ENCODE data around the gene RXRA. TPM values are rescaled to one million over a fixed set of nuclear protein-coding genes. Genes with fewer than 3 reads are reported as not detected.

The RXRA gene
- total RNA-seq, 1 donor from 2014 or later, result 16.8 TPM

DNA sequence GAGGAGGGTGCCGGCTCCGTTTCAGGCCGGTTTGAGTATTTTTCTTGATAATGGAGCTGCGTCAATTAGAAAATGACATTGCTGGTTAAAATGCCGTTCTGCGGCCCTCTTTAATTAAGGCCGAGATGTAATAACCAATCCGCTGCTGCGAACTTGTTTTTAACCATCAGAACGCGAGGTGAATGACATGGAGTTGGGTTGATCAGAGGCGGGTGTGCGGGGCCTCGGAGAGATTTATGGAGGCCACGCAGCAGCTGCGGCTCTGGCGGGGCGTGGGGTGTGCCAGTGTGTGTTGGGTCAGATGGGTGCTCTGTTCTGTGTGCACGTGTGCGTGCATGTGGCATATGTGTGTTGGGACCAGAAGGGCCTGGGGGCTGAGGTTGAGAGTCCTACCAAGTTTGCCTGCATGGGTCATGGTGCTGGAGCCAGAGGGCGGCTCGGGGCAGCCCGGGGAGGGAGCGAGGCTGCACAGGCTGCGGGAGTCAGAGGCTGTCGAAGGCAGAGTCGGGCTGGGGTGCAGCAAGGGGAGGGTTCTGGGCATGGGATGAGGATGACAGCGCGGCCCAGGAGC, 25.4 kb downstream of the RXRA start:
- peaks cover 15% of the 10 kb centered on the region for H3K36me3 ChIP-seq (ENCODE audit: control insufficient read depth, insufficient read depth, low read length)
- TF ChIP-seq, protein P1, sequence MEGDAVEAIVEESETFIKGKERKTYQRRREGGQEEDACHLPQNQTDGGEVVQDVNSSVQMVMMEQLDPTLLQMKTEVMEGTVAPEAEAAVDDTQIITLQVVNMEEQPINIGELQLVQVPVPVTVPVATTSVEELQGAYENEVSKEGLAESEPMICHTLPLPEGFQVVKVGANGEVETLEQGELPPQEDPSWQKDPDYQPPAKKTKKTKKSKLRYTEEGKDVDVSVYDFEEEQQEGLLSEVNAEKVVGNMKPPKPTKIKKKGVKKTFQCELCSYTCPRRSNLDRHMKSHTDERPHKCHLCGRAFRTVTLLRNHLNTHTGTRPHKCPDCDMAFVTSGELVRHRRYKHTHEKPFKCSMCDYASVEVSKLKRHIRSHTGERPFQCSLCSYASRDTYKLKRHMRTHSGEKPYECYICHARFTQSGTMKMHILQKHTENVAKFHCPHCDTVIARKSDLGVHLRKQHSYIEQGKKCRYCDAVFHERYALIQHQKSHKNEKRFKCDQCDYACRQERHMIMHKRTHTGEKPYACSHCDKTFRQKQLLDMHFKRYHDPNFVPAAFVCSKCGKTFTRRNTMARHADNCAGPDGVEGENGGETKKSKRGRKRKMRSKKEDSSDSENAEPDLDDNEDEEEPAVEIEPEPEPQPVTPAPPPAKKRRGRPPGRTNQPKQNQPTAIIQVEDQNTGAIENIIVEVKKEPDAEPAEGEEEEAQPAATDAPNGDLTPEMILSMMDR (IDR thresholded peaks at IDR 0.05; ENCODE audit: insufficient read depth, low read length, severe bottlenecking), result no peak
- DNase-seq (ENCODE audit: low read depth) (no peak), FAIRE-seq (no peak)
- no peak overlapping the region for H3K4me3 ChIP-seq (ENCODE audit: low read depth, low read length)
- no peaks in the 10 kb centered on the region for H3K27me3 ChIP-seq (ENCODE audit: control insufficient read depth, insufficient read depth, low read length)

DNA sequence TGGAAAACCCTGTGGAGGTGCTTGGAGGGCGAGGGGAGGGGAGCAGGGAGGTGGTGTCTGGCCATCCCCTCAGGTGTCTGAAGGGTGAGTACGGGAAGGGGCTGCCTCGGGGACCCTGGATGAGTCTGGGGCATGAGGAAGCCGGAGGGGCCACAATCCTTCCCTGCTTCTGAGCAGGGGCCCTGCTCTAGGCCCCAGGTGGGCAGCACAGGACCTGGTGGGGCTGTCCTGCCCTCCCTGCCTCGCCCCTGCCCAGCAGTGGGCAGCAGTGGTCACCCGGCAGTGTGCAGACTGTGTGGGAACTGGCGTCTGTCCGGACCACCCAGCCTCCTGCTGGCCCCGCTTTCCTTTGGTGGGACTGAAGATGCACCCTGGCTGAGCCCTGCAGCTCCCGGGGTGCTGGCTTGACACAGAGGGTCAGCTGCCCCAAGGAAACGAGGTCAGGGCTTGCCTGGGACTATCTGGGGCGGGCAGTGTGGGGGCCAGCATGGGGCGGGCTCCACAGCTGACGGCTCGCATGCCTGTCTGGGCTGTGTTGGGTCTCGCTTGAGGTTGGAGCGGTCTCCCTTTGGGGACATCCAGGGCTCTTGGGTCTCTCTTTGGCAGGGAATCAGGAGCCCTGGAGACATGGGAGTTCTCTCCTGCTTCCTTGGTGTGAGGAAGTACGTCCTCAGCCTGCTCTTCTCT, 26.1 kb downstream of the RXRA start:
- no peaks in the 10 kb centered on the region for H3K27me3 ChIP-seq (ENCODE audit: control insufficient read depth, insufficient read depth, low read length)
- TF ChIP-seq, protein P1 (IDR thresholded peaks at IDR 0.05; ENCODE audit: insufficient read depth, low read length, severe bottlenecking), result no peak
- no peak for DNase-seq (ENCODE audit: low read depth)
- FAIRE-seq, result no peak
- H3K36me3 ChIP-seq (ENCODE audit: control insufficient read depth, insufficient read depth, low read length), result peaks cover 14% of the 10 kb centered on the region
- H3K4me3 ChIP-seq (ENCODE audit: low read depth, low read length), result no peak overlapping the region

DNA sequence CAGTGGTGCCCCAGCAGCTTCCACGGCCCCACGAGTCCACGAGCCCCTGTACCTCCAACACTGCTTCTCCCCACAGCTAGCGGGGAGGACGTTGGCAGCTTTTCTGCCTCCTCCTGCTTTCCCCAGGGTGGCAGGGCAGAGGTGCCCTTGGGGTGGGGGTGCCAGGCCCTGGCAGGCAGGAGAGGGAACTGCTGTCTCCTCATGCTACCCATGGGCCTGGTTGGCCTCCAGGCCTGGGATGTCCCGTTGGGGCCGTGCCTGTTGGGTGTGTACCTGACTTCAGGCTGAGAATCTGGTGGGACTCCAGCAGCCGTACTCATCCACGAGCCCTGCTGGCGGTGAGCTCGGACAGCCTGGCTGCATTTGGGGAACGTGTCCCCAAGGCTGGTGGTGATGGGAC, 27.3 kb downstream of the RXRA start:
- no peak overlapping the region for H3K4me3 ChIP-seq (ENCODE audit: low read depth, low read length)
- FAIRE-seq, result no peak
- H3K27me3 ChIP-seq (ENCODE audit: control insufficient read depth, insufficient read depth, low read length), result no peaks in the 10 kb centered on the region
- TF ChIP-seq, protein P1 (IDR thresholded peaks at IDR 0.05; ENCODE audit: insufficient read depth, low read length, severe bottlenecking), result no peak
- DNase-seq (ENCODE audit: low read depth), result no peak
- H3K36me3 ChIP-seq (ENCODE audit: control insufficient read depth, insufficient read depth, low read length), result peaks cover 8% of the 10 kb centered on the region

DNA sequence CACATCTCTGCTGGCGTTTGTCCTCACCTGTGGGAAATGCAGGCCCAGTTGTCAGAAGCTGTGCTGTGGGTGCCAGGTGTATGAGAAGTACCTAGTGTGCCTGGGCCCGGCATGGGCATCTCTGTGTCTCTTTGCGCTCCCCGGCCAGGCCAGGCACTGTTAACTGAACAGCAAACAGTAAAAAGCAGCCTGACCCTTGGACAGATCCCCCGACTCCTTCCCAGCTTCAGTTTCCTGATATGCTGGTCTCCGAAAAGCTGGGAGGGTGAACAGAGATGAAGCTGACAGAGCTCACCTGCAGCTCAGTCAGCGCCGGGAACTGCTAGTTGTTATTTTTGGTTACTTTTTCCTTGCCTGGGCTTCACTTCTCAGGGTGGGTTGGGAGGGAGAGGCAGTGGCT, 28.9 kb downstream of the RXRA start:
- FAIRE-seq, result no peak
- DNase-seq (ENCODE audit: low read depth), result no peak
- Histone ChIP-seq H3K27me3 (ENCODE audit: control insufficient read depth, insufficient read depth, low read length) (no peaks in the 10 kb centered on the region), H3K36me3 (ENCODE audit: control insufficient read depth, insufficient read depth, low read length) (peaks cover 2% of the 10 kb centered on the region), H3K4me3 (ENCODE audit: low read depth, low read length) (no peak overlapping the region)
- TF ChIP-seq, protein P1 (IDR thresholded peaks at IDR 0.05; ENCODE audit: insufficient read depth, low read length, severe bottlenecking), result no peak

DNA sequence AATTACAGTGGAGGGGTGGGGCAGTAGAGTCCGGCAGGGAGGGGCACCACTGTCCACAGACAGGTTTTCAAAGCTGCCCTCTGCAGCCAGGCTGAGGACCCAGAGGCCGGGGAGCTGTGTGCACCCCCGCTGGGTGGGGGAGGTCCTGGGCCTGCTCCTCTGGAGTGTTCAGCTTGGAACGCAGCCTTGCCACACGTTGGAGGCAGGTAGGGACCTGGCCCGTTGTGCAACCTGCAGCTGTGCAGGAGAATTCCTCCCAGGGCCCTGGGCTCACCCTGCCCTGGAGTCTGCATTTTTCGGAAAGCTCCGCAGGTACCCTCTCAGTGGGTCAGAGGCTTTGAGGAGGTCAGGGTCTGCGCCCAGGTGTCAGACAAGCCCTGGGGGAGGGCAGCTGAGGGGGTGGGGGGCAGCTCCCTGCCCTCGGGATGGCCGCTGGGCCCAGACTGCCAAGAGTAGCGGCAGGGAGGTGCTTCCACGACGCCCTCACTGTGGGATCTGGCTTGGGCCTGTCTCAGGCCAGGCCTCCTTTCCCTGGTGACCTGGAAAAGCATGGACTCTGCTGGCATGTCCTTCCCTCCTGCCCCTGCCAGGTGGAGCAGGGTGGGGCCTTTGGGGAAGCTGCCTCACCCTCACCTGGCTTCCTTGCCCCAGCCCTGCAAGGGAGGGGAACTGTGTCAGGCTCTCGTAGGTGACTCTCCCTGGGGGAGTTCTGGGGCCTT, 29.5 kb downstream of the RXRA start:
- DNase-seq (ENCODE audit: low read depth), result peak; percentile 75

More for the DNA sequence above, 29.5 kb downstream of the RXRA start:
- H3K36me3 ChIP-seq (ENCODE audit: control insufficient read depth, insufficient read depth, low read length), result peaks cover 1% of the 10 kb centered on the region
- no peak overlapping the region for H3K4me3 ChIP-seq (ENCODE audit: low read depth, low read length)
- no peak for FAIRE-seq
- TF ChIP-seq, protein P1 (IDR thresholded peaks at IDR 0.05; ENCODE audit: insufficient read depth, low read length, severe bottlenecking), result no peak
- H3K27me3 ChIP-seq (ENCODE audit: control insufficient read depth, insufficient read depth, low read length), result no peaks in the 10 kb centered on the region

Measured in bronchial epithelial cell (primary cell).